DND-41 (cell line): ENCODE results near the gene ANTXR2.
"Not testable (repeated sequence)": the region's sequence is repeated elsewhere in the genome, so short reads cannot be mapped to it uniquely, and the experiment has no call there.

Experiments used
- ATAC-seq: fragments of 200-7000 bp; cut with Tn5 transposase; 3 replicates; pipeline ENCODE4 v1.9.1; 2021; ENCODE audit warnings: low read depth; ENCODE audit not compliant: insufficient read depth
- DNase-seq: peaks from one replicate; pipeline ENCODE4 v3.0.0-alpha.2; 2020
- H2AFZ ChIP-seq: 2 replicates; pipeline ENCODE4 v1.6.0; 2012; ENCODE audit warnings: low read depth, low read length
- H3K27ac ChIP-seq: 2 replicates; pipeline ENCODE4 v1.5.1; 2012; ENCODE audit warnings: low read length, inconsistent platforms
- H3K27me3 ChIP-seq: fragments of 200-600 bp; sonication (generic); 2 replicates; pipeline ENCODE4 v1.6.0; 2012; ENCODE audit warnings: low read length, mild to moderate bottlenecking, inconsistent platforms; ENCODE audit not compliant: insufficient read depth, poor library complexity
- H3K36me3 ChIP-seq: 2 replicates; pipeline ENCODE4 v1.5.1; 2012; ENCODE audit warnings: low read length, inconsistent platforms; ENCODE audit not compliant: insufficient read depth
- H3K4me1 ChIP-seq: 2 replicates; pipeline ENCODE4 v1.5.1; 2012; ENCODE audit warnings: mild to moderate bottlenecking, low read length; ENCODE audit not compliant: insufficient read depth
- H3K4me2 ChIP-seq: 2 replicates; pipeline ENCODE4 v1.6.0; 2012; ENCODE audit warnings: mild to moderate bottlenecking, moderate library complexity, low read length, inconsistent platforms; ENCODE audit not compliant: insufficient read depth
- H3K4me3 ChIP-seq, 2 experiments: fragments of 200-600 bp in 1 of 2; shearing (Covaris generic) in 1 of 2; 2 replicates each; pipeline ENCODE4 v1.5.1; 2012 to 2016; ENCODE audit warnings: inconsistent platforms in 2 of 2, low read length in 2 of 2, mild to moderate bottlenecking in 2 of 2, low read depth in 1 of 2, moderate library complexity in 1 of 2
- H3K79me2 ChIP-seq: 2 replicates; pipeline ENCODE4 v1.6.0; 2012; ENCODE audit warnings: low read length, inconsistent platforms; ENCODE audit not compliant: insufficient read depth
- H3K9ac ChIP-seq: 2 replicates; pipeline ENCODE4 v1.6.0; 2012; ENCODE audit warnings: low read depth, mild to moderate bottlenecking, inconsistent platforms, low read length, moderate library complexity
- H3K9me3 ChIP-seq: 2 replicates; pipeline ENCODE4 v1.5.1; 2012; ENCODE audit warnings: low read length, moderate library complexity, mild to moderate bottlenecking, inconsistent platforms; ENCODE audit not compliant: insufficient read depth, severe bottlenecking
- H4K20me1 ChIP-seq: 2 replicates; pipeline ENCODE4 v1.6.0; 2012; ENCODE audit warnings: low read length; ENCODE audit not compliant: insufficient read depth
- EZH2 ChIP-seq: IDR thresholded peaks from 3 replicates; pipeline ENCODE4 v1.6.1; 2012; ENCODE audit warnings: borderline replicate concordance, low read depth, mild to moderate bottlenecking, moderate library complexity, low read length, inconsistent platforms; ENCODE audit not compliant: severe bottlenecking
- TF ChIP-seq, protein P1 (sequence below): IDR thresholded peaks from 2 replicates; pipeline ENCODE4 v1.5.1; 2012; ENCODE audit warnings: borderline replicate concordance, low read length, moderate library complexity, mild to moderate bottlenecking; ENCODE audit not compliant: poor library complexity, severe bottlenecking; ENCODE audit errors: extremely low read depth

The ANTXR2 gene

GRCh38 chr4:79898055-79898454 is 175.0 kb downstream of the ANTXR2 start:
- Histone ChIP-seq H3K4me3 (no peak overlapping the region), H3K9me3 (no peaks in the 10 kb centered on the region), H3K27ac (no peak overlapping the region), H3K36me3 (no peaks in the 10 kb centered on the region), H2AFZ (no peak overlapping the region), H3K4me1 (no peaks in the 10 kb centered on the region), H3K79me2 (no peaks in the 10 kb centered on the region), H3K27me3 (no peaks in the 10 kb centered on the region), H3K4me2 (no peak overlapping the region), H4K20me1 (no peaks in the 10 kb centered on the region), H3K9ac (no peak overlapping the region)
- DNase-seq (no peak), ATAC-seq (no peak)
- TF ChIP-seq, protein P1, sequence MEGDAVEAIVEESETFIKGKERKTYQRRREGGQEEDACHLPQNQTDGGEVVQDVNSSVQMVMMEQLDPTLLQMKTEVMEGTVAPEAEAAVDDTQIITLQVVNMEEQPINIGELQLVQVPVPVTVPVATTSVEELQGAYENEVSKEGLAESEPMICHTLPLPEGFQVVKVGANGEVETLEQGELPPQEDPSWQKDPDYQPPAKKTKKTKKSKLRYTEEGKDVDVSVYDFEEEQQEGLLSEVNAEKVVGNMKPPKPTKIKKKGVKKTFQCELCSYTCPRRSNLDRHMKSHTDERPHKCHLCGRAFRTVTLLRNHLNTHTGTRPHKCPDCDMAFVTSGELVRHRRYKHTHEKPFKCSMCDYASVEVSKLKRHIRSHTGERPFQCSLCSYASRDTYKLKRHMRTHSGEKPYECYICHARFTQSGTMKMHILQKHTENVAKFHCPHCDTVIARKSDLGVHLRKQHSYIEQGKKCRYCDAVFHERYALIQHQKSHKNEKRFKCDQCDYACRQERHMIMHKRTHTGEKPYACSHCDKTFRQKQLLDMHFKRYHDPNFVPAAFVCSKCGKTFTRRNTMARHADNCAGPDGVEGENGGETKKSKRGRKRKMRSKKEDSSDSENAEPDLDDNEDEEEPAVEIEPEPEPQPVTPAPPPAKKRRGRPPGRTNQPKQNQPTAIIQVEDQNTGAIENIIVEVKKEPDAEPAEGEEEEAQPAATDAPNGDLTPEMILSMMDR: no peak
- no peak for TF ChIP-seq EZH2

GRCh38 chr4:79897174-79897573 is 175.9 kb downstream of the ANTXR2 start:
- Histone ChIP-seq H3K9ac (no peak overlapping the region), H3K4me3 (no peak overlapping the region), H3K4me2 (no peak overlapping the region), H3K9me3 (no peaks in the 10 kb centered on the region), H3K79me2 (no peaks in the 10 kb centered on the region), H4K20me1 (no peaks in the 10 kb centered on the region), H3K4me1 (no peaks in the 10 kb centered on the region), H3K27me3 (no peaks in the 10 kb centered on the region), H3K36me3 (no peaks in the 10 kb centered on the region), H2AFZ (no peak overlapping the region), H3K27ac (no peak overlapping the region)
- TF ChIP-seq EZH2: no peak
- TF ChIP-seq, protein P1: no peak
- ATAC-seq (no peak; the same call in 2 of the 3 replicates), DNase-seq (no peak)

- H4K20me1 ChIP-seq: no peaks in the 10 kb centered on the region
- TF ChIP-seq EZH2: no peak
- TF ChIP-seq, protein P1: no peak
- H3K79me2 ChIP-seq: no peaks in the 10 kb centered on the region
- no peak overlapping the region for H3K9ac ChIP-seq
- DNase-seq: no peak
- H3K27ac ChIP-seq: no peak overlapping the region
- no peaks in the 10 kb centered on the region for H3K36me3 ChIP-seq
- H2AFZ ChIP-seq: no peak overlapping the region
- H3K9me3 ChIP-seq: no peaks in the 10 kb centered on the region
- H3K27me3 ChIP-seq: no peaks in the 10 kb centered on the region
- no peak overlapping the region for H3K4me2 ChIP-seq
- ATAC-seq: no peak
- no peaks in the 10 kb centered on the region for H3K4me1 ChIP-seq
- H3K4me3 ChIP-seq: no peak overlapping the region
Observed at GRCh38 chr4:79893456-79893855, 179.6 kb downstream of the ANTXR2 start.

GRCh38 chr4:79889026-79889425 is 184.0 kb downstream of the ANTXR2 start:
- H3K27me3 ChIP-seq, H3K9ac ChIP-seq: not testable (repeated sequence)

More at GRCh38 chr4:79889026-79889425, 184.0 kb downstream of the ANTXR2 start:
- ATAC-seq, H4K20me1 ChIP-seq, H2AFZ ChIP-seq, H3K36me3 ChIP-seq, H3K4me3 ChIP-seq, H3K79me2 ChIP-seq, H3K9me3 ChIP-seq, DNase-seq, H3K27ac ChIP-seq, H3K4me1 ChIP-seq, H3K4me2 ChIP-seq: not testable (repeated sequence)
